Hepatocyte (in vitro differentiated cells): ENCODE results near the gene MED8. TPM values are rescaled to one million over a fixed set of nuclear protein-coding genes. Genes with fewer than 3 reads are reported as not detected.
A peak's percentile ranks its signal among the peaks of the same experiment; 100 is the strongest.

Experiments used
- DNase-seq: peaks from one replicate; pipeline ENCODE4 v3.0.0-alpha.2; 2016; ENCODE audit warnings: low spot score
- H2AFZ ChIP-seq: fragments of 200-600 bp; sonication (generic); 2 replicates; pipeline ENCODE4 v1.6.0; 2016; ENCODE audit warnings: antibody characterized with exemption, mild to moderate bottlenecking
- H3K27ac ChIP-seq: fragments of 200-600 bp; sonication (generic); 2 replicates; pipeline ENCODE4 v1.5.1; 2016; ENCODE audit warnings: mild to moderate bottlenecking
- H3K27me3 ChIP-seq: fragments of 200-600 bp; sonication (generic); 2 replicates; pipeline ENCODE4 v1.6.1; 2016
- H3K36me3 ChIP-seq: fragments of 200-600 bp; sonication (generic); replicated peaks from 2 replicates; pipeline ENCODE4 v1.5.1; 2016; ENCODE audit warnings: low read depth; ENCODE audit not compliant: insufficient read depth
- H3K4me1 ChIP-seq: fragments of 200-600 bp; sonication (generic); 2 replicates; pipeline ENCODE4 v1.5.1; 2016; ENCODE audit warnings: mild to moderate bottlenecking, moderate library complexity; ENCODE audit not compliant: insufficient read depth
- H3K4me2 ChIP-seq: fragments of 200-600 bp; sonication (generic); 2 replicates; pipeline ENCODE4 v1.6.0; 2016
- H3K4me3 ChIP-seq: fragments of 200-600 bp; sonication (generic); 2 replicates; pipeline ENCODE4 v1.5.1; 2016; ENCODE audit warnings: mild to moderate bottlenecking
- H3K79me2 ChIP-seq: fragments of 200-600 bp; sonication (generic); 2 replicates; pipeline ENCODE4 v1.6.0; 2017; ENCODE audit warnings: mild to moderate bottlenecking
- H3K9me2 ChIP-seq: fragments of 200-600 bp; sonication (generic); replicated peaks from 2 replicates; pipeline ENCODE4 v1.6.0; 2017; ENCODE audit warnings: mild to moderate bottlenecking; ENCODE audit not compliant: insufficient read depth
- H3K9me3 ChIP-seq: fragments of 200-600 bp; sonication (generic); 2 replicates; pipeline ENCODE4 v1.5.1; 2016; ENCODE audit warnings: low read depth, mild to moderate bottlenecking
- H4K20me1 ChIP-seq: fragments of 200-600 bp; sonication (generic); 2 replicates; pipeline ENCODE4 v1.6.0; 2016; ENCODE audit warnings: mild to moderate bottlenecking; ENCODE audit not compliant: insufficient read depth, poor library complexity, severe bottlenecking
- CTCF ChIP-seq: fragments of 200-600 bp; sonication (generic); IDR thresholded peaks from 2 replicates; pipeline ENCODE4 v1.5.1; 2016; ENCODE audit warnings: antibody characterized with exemption, mild to moderate bottlenecking; ENCODE audit not compliant: poor library complexity
- EZH2 ChIP-seq: fragments of 200-600 bp; sonication (generic); IDR thresholded peaks from 2 replicates; pipeline ENCODE4 v1.6.1; 2016; ENCODE audit warnings: antibody characterized with exemption, mild to moderate bottlenecking, borderline replicate concordance
- EZH2phosphoT487 ChIP-seq: fragments of 200-600 bp; sonication (generic); IDR thresholded peaks from one replicate; pipeline ENCODE4 v1.6.1; 2018; ENCODE audit warnings: antibody characterized with exemption, mild to moderate bottlenecking, low read depth, moderate library complexity; ENCODE audit not compliant: unreplicated experiment, severe bottlenecking
- WGBS: methylation state at CpG from one replicate; pipeline ENCODE4 v1.1.6; 2016; ENCODE audit warnings: low lambda C conversion rate; ENCODE audit errors: missing lambda C conversion rate; 5-methylcytosine and 5-hydroxymethylcytosine counted together
- polyA plus RNA-seq: library from polyadenylated mRNA; unstranded; fragments of >200 nt; fragmentation: Nextera tagmentation; extraction: Ambion mirVana; gene quantifications from 2 replicates; pipeline ENCODE4 v1.2.1, GENCODE V29; 2016
- total RNA-seq: library from RNA; depleted of rRNA; stranded (reverse); fragments of >200 nt; gene quantifications from 2 replicates; pipeline ENCODE4 v1.2.3, GENCODE V29; 2014

Gene MED8
- total and polyA plus RNA-seq, 2 experiments from 2014 or later, result 58.6 to 68.3 TPM

- peaks cover 14% of the 10 kb centered on the region for H3K4me1 ChIP-seq
- DNase-seq, result peak; percentile 84
- TF ChIP-seq EZH2phosphoT487, result no peak
- no peak for TF ChIP-seq EZH2
- no peak for TF ChIP-seq CTCF
- peaks cover 49% of the 10 kb centered on the region for H3K79me2 ChIP-seq
- H4K20me1 ChIP-seq, result peaks cover 3% of the 10 kb centered on the region
- 33% methylated on average over 6 of the region's 11 CpGs for WGBS
- H3K4me3 ChIP-seq, result no peak overlapping the region
- H3K9me3 ChIP-seq, result no peaks in the 10 kb centered on the region
- peak overlapping the region; percentile 99 for H3K27ac ChIP-seq
- peak overlapping the region; percentile 96 for H3K4me2 ChIP-seq
- H3K36me3 ChIP-seq, result no peaks in the 10 kb centered on the region
- H3K27me3 ChIP-seq, result no peaks in the 10 kb centered on the region
- no peaks in the 10 kb centered on the region for H3K9me2 ChIP-seq
- no peak overlapping the region for H2AFZ ChIP-seq
These were observed 23.4 kb downstream of the MED8 start for GRCh38 chr1:43366179-43366578.

GRCh38 chr1:43365678-43366077 lies 23.9 kb downstream of the MED8 start:
- Histone ChIP-seq H4K20me1 (peaks cover 3% of the 10 kb centered on the region), H3K27ac (peak overlapping the region; percentile 99), H3K4me3 (no peak overlapping the region), H3K9me2 (no peaks in the 10 kb centered on the region), H2AFZ (no peak overlapping the region), H3K4me2 (peak overlapping the region; percentile 96), H3K27me3 (no peaks in the 10 kb centered on the region), H3K9me3 (no peaks in the 10 kb centered on the region), H3K4me1 (peaks cover 14% of the 10 kb centered on the region), H3K36me3 (no peaks in the 10 kb centered on the region), H3K79me2 (peaks cover 49% of the 10 kb centered on the region)
- 84% methylated on average over 2 of the region's 2 CpGs for WGBS
- TF ChIP-seq EZH2 (no peak), CTCF (no peak), EZH2phosphoT487 (no peak)
- no peak for DNase-seq

GRCh38 chr1:43363935-43364525 lies 25.6 kb downstream of the MED8 start:
- no peak for DNase-seq
- Histone ChIP-seq H3K4me2 (no peak overlapping the region), H3K36me3 (no peaks in the 10 kb centered on the region), H3K4me1 (peaks cover 12% of the 10 kb centered on the region), H3K9me3 (no peaks in the 10 kb centered on the region), H3K27me3 (no peaks in the 10 kb centered on the region), H2AFZ (no peak overlapping the region), H3K27ac (no peak overlapping the region), H3K9me2 (no peaks in the 10 kb centered on the region), H4K20me1 (peaks cover 3% of the 10 kb centered on the region), H3K79me2 (peaks cover 42% of the 10 kb centered on the region), H3K4me3 (no peak overlapping the region)
- WGBS, result 76% methylated on average over 5 of the region's 5 CpGs
- TF ChIP-seq CTCF (no peak), EZH2 (no peak), EZH2phosphoT487 (no peak)
